ENCODE results near the gene CMTR1.

- TF ChIP-seq CTCF (IDR thresholded peaks at IDR 0.05 in 8 of 11, conservative IDR thresholded peaks at IDR 0.05 in 3 of 11) (no peak), POLR2A (IDR thresholded peaks at IDR 0.05) (no peak)
Measured at GRCh38 chr6:37493661-37493995, 60.6 kb downstream of the CMTR1 start.

Measured in spleen (tissue), 7 donors.